Stimulated activated CD8-positive, alpha-beta memory T cell treated with anti-CD3 and anti-CD28 coated beads, Interleukin-7, amount 100 ng/mL, for 1 hour (primary cell): ENCODE measurements around the gene C1orf198.

Source experiments
- DNase-seq, 2 donors: peaks; one replicate each; pipeline ENCODE4 v3.0.0-alpha.2; 2020; ENCODE audit warnings: low read depth in 2 of 2

C1orf198 gene

DNA sequence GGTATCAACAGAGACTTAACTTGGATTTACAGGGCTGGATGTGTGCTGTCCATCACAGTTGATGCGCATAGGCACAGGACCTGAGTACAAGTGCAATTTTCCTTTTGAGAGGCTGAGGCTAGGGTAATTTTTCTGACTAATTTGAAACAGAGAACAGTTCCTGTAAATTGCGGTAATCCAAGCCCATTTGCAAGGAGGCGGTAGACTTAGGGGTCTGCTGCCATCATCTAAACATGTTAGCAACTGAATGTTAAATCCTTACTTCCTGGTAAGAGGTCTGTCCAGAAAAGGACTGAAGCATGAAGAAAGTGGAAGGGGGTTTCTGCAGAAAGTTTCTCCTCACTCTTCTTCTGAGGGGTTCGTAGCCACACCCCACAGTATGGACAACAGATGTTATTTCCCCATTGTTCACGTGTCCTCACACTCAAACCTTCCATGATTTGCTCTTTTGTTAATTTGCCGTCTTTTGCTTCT lies 23.7 kb upstream of the C1orf198 start:
- no peak for DNase-seq

DNA sequence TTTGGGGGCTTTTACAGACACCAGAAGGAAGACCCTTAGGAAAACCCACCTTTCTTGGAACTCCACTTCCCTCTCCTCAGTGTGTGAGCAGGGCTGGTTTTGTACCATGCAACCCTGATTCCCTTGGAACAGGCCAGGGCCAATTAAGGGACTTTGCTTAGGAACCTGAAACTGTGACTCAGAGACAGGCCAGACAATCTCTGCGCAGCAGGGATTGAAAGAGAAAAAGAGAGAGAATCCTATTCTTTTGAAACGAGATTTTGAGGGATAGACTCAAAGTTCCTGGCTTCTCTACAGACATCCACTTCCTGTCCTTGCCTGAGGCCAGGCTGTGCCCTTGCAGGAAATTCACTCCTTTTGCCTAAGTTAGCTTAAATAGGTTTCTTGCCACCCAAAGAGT lies 23.1 kb upstream of the C1orf198 start:
- no peak for DNase-seq

DNA sequence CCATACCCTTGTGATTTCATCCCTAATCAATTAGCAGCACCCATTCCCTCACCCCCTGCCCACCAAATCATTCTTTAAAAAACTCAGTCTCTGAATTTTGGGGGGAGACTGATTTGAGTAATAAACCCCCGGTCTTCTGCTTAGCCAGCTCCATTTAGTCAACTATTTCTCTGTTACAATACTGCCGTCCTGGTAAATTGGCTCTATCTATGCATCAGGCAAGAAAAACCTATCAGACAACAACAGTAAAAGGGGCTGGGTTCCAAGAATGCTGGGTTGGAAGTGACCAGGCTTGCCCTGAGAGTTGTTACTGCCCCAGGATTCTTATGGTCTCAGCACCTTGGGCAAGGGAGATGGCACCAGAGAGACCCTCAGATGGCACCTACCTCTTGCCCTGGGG lies 16.3 kb upstream of the C1orf198 start:
- no peak for DNase-seq

DNA sequence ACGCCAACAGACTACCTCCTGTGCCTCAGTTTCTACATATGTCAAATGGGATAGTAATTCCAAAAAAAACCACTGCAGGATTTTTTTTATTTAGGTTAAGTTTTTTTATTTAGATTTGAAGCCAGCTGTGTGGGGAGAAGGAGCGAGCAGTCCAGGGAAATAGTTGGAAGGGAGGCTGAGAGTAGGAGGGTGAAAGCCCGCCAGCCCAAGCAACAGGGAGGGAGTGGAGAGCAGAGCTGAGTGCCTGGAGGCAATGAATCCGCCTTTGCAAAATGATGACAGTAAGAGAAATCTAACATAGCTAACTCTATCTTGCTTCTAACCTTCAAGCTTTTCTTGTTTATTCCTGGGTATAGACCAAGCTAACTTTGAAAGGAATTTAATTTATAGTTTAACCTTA lies 15.6 kb upstream of the C1orf198 start:
- DNase-seq: no peak

DNA sequence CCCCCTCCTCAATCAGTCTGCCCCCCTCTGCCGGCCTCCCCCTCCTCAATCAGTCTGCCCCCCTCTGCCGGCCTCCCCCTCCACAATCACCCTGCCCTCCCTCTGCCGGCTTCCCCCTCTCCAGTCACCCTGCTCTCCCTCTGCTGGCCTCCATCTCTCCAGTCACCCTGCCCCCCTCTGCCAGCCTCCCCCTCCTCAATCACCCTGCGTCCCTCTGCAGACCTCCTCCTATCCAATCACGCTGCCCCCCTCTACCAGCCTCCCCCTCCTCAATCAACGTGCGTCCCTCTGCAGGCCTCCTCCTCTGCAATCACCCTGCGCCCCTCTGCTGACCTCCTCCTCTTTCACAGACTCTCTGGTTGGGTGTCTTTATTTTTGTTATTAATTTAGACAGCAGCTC lies 11.5 kb upstream of the C1orf198 start:
- DNase-seq: no peak

DNA sequence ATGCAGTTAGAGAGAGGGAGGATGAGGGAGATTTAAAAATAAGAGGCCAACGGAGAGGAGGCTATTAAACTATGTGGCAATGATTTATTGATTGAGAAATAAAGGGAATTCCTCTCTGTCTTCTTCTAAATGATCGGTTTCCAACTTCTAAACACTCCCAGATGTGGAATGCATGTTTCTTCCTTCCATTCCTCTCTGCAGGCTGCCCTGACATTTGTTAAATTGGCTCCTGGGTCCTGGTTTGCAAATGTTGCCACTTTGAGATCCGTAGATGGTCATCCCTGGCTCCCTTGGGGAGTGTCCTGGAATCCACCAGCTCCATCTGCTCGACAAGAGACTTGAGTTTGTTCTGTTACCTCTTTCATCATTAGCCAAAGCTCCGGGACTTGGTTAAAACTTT lies 10.3 kb upstream of the C1orf198 start:
- no peak for DNase-seq

DNA sequence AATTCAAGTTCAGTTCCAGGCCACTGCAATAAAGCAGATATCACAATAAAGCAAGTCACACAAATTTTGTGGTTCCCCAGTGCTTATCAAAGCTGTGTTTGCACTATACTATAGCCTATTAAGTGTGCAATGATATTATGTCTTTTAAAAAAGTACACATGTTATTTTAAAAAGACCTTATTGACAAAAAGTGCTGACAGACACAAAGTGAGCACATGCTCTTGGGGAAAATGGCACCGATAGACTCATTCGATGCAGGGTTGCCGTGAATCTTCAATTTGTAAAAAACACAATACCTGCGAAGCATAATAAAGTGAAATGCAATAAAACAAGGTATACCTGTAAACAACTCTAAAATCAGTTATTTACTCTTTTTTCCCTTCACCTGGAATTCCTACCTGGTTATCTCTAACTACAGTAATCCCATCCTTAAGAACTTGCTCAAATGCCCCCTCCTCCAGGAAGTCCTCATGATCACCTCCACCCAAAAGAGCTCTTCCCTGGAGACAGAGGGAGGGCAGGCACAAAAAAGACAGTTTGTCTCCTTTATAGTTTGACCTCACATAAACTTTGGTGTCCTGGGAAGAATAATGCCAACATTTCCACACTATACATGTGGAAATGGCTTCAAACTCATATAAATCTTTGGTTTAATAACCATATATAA lies 9.7 kb upstream of the C1orf198 start:
- DNase-seq: no peak

DNA sequence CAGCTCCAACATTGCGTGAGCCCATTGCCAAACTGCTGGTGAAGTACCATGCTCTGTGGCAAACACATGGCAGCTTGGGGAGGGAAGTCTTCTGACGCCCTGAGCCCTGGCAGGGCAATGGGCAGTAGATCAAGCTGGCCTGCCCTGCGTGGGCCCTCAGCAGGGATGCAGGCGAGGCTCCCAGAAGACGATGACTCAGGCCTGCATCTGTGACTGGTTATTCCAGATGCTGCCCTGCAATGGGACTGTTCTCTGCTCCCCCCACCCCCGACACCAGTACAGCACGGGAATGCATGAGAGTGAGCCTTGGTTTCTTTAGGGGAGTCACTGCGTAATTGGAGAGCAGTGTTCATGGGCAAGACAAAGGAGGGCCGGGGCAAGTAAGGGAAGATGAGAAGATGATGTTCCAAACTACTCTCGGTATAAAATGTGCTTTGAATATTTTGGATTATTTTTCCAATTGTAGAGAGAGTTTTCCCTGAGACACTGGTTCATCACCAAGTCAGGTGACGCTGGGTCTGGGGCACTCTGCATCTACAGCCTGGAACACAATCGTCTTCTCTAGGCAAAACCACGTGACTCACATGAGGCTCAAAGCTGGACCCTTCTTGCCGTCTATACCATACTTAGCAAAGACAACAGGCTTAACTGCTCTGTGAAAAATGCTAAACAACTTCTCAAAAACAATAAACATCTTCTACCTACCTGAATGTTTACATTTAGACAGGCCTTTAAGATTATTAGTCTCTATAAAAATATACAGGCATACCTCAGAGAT lies 9.0 kb upstream of the C1orf198 start:
- no peak for DNase-seq

DNA sequence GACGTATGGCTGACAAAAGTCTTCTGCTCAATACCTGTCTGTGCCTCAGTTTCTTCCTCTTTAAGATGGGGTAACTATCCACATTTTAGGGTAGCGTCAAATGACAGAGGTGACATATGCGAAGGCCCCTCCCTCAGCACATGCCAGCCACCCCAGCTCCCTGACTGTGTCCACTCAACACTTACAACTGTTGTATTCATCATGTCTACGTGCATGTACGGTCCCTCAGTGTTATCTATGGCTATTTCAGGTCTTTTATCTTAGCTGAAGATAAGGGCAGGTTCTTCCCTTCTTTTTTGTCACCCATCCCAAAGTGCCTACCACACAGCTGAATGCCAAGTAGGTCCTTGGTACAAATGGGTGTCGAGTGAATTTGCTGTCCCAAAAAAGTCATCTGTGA lies 8.3 kb upstream of the C1orf198 start:
- no peak for DNase-seq

DNA sequence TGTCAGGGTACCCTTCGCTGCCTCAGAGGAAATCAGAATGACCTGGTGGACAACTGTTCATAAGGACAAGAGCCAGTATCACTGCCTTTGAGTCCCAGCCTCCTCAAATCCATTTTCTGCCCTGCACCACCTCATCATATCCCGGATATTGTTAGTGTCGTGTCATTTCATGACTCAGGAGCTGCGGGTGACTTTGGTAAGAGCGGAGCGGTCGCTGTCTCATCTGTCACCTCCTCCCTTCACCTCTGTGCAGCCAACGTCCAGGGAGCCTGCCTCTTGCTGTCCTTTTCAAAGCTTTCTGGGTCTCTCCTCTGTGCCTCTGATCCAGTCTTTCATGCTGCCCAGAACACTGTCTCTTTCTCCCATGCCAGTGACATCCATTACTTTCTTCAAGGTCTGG lies 7.0 kb upstream of the C1orf198 start:
- DNase-seq: no peak

DNA sequence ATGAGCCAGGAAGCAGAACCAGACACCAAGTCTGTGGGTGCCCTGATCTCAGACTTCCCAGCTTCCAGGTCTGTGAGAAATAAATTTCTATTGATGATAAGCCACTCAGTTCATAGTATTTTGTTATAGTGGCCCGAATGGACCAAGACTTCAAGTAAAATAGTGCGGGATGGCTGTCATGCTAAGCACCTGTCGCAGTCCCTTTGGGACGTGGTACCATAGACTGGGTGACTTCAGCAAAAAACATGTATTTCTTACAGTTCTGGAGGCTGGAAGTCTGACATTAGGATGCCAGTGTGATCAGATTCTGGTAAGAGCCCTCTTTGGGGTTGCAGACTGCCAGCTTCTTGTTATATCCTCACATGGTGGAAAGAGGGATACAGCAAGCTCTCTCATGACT lies 2.6 kb upstream of the C1orf198 start:
- no peak for DNase-seq

DNA sequence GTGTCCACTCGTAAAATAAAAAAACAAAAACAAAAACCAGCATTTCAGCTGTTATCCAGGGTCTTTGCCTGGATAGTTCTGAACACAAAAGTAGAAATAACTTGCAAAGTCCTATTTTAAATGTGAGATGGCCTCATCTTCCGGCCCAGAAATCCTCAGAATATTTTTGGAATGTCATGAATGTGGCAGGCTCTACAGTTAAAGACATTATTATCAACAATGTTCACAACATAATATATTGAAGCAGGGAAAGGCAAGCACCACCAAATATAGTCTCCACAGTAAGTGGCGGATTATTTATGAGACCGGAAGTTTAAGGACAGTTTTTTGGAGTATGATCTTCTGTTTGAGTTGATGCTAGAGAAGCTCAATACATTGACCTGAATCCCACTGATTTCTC lies 1.2 kb upstream of the C1orf198 start:
- DNase-seq: no peak

DNA sequence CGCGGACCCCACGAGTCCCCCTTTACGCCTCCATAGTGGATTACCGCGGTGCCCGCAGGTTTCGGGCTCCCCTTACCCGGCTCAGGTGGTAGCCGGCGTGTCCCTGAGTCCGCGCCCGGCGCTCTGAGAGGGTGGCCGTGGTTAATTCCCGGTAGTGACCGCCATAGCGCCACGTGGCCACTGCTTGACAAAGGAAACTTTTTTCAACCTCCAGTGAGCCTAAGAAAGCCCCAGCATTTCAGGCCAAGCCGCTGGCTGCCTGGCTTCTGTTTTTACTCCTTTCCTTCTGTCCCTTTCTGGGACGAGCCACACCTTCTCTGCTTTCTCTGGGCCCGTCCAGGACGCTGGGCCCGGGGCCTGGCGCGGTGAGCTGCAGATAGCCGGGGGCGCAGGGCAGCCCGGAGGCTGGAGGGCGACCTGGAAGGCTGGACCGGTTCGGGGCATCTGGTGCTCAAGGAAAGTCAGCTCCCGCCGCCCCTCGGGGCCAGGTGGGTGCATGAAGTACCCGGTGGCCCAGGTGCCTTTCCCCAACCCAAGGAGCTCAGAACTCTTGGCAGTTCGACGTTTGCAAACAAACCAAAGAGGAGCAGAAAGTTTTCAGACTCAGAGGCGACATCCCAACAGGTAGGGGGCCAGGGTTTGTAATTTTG lies 540 bp upstream of the C1orf198 start:
- DNase-seq: no peak

DNA sequence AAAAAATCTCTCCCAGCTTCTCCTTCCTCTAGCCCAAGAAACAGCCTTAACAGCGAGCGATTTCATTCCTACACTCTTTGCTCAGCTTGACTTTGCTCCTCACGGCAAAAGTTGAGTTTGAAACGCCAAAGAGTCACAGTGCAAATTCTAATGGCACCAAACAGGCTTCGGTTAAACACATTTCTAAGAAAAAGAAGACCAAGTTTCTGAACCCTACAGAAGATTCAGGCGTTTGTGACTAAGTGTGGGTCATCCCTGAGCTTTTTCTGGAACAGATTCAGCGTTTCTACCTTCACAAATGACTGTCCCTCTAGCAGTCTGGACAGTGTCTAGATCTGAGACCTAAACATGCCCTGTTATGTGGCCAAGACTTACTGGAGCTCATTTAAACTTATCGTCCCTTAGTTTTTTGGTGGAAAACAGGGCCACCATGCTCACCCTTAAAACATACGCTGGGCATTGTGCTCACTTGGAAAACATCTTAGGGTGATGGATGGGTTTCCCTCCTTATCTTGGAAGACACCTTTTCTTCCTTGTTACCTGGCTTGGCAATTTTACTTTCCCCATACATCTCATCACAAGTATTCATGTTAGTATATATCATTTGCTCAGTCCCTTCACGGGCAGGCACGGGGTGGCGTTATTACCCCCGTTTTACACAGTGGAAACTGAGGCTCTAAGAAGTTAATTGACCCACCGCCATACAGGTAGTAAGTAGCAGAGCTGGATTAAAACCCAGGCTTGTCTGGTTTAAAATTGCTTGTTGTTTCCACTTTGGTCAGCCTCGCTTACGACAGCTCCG lies 1.0 kb downstream of the C1orf198 start:
- DNase-seq: no peak

DNA sequence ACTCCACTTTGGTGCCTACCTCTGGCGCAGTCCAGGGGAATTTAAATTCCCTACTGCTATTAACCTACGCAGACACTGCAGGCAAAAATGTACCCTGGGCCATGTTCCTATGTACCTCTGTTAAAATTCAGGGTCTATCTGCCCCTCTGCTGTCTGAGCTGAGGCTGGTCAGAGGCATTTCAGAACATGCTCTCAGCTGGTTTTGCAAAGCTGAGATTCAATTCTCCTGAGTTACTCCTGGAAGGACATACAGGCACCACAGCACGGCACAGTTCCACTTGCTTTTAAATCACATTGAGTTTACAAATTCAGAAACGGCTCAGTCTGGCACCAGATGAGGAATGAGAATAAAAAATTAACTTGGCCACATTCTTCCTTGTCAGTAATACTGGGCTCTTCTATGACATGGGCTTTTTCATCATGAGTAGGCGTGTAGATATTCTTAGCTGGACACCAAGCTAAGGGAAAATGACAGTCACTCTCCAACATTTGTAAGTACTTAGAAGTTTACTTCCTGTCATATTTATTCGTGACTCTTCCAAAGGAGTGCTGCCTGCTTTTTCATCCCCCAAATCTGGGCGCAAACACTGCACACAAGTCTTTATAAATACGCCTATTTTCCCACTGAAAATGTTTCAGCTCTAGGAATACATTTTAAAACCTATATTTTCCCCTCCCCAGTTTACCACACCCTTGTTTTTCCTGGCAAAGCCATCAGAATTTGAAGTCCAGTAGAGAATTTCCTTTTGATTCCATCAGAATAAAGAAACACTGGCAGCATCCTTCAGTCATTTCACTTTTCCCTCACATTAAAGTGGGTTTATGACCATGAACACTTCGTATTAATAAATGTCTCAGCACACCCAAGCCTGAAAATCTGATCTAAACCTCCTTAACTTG lies 1.9 kb downstream of the C1orf198 start:
- DNase-seq: no peak

DNA sequence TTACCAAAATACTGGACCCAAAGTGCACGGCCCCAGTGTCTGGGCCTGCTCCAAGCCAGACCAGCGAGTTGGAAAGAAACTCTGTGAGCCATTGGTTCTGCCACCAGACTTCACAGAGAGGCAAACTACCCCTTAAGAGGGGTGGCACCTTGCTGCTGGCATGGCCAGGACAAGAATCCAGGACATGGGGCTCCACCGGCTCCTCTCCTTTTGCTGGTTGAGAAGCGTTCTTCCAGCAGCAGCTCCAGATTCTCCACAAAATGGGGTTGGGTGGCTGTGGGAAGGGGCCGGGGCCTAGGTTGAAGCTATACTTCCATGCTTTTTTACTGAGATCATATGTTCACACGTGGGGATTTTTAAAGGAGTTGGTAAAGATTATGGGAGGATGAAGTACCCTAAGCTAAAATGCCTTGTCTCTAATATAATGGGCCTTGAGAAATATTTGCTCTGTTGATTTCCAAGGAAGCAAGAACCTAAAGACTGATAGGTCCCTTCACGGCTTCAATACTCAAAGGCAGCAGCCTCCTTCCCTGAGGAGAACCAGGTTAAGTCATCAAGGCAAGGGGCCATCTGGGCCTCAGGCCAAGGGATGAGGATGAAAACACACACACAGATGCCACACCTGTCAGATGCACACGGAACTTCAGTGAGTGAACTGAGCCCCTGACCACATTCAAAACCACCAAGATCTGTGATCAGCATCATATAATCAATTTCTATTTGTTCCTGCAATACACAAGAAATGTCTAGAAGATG lies 3.1 kb downstream of the C1orf198 start:
- DNase-seq: no peak

DNA sequence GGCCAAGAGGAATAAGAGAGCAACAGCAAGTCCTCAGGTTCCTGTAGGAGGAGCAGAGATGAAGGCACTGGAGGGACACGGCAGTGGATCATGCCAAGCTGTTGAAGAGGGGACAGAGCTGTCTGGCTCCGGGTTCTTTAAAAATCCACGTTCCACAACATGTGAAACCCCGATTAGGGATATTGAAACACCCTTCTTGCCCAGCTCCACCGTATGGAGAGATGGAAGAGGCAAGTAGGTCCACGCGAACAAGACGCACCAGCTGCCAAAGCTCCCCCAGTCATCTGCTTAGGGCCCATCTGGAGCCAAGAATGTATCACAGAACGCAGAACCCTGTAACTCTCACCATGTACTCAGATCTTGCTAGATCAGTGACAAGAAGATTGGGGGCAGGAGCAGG lies 3.9 kb downstream of the C1orf198 start:
- no peak for DNase-seq

DNA sequence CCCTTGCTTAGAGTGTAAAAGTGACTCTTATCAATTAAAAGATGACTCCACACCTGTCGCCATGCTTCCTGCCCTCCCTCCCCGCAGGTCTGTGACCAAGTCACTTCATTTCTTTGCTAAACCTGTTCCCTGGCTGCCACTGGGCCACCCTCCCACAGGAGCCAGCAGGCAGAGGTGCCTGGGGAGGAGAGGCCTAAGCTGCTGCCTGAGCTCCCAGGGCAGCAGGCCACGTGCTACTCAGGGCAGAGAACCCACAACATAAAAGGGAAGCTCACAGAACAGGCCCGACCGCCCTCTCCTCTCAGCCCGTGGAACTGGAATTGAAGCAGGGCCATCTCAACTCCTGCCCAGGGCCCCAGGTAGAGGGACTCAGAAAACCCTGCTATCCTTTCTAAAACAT lies 4.9 kb downstream of the C1orf198 start:
- no peak for DNase-seq

DNA sequence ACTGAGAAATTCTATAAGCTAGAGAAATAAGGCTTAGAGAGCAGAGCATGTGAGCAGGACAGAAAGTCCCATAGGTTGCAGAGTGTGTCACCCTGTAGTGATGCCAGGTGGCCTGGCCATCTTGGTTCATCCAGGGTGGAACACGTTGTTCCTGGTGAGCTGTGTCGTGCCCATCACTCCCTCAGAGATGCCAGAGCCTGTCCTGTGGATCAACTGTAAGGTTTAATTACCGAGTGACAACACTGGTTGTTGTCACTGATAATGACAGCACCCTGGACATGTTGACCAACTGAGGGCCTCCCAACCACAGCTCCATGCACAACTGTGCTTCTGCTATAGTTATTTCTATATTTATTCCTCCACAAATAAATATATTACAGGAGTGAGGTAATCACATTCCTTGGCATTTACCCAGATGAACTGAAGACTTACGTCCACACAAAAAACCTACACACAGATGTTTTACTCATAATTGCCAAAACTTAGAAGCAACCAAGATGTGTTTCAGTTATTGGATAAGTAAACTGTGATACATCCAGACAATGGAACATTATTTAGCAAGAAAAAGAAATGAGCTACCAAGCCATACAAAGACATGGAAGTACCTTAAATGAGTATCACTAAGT lies 6.2 kb downstream of the C1orf198 start:
- DNase-seq: no peak

DNA sequence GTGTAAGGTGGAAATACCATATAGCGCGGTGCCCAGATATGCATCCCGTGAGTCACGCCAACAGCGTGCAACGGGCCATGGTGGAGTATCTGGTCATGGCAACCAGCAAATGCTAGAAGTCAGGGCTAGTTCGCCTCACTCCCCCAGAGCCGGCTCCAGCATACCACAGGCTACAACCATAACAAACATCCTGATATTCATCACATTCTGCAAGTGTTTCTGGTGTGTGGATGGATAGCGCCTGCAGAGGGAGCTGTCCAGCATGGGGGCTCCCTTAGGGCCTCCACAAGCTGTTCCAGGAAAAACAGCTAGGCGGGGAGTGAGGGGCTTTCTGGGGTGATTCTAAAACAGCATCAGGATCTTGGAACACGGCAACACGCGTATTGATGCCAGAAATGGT lies 6.8 kb downstream of the C1orf198 start:
- no peak for DNase-seq
